Activated CD4-positive, CD25-positive, alpha-beta regulatory T cell treated with anti-CD3 and anti-CD28 coated beads, Interleukin-2, amount 50 U/mL, for 16 hours (primary cell): ENCODE data around the gene BRD4.

Experiments
- DNase-seq: peaks from one replicate; pipeline ENCODE4 v3.0.0-alpha.2; 2020; ENCODE audit warnings: low read depth, low spot score

Gene BRD4

GRCh38 chr19:15194938-15195337 lies 137.4 kb downstream of the BRD4 start:
- no peak for DNase-seq

GRCh38 chr19:15191982-15192381 lies 140.4 kb downstream of the BRD4 start:
- no peak for DNase-seq

- no peak for DNase-seq
Observed at GRCh38 chr19:15191514-15191913, 140.8 kb downstream of the BRD4 start.

- DNase-seq: no peak
Observed at GRCh38 chr19:15188851-15189250, 143.5 kb downstream of the BRD4 start.

GRCh38 chr19:15187026-15188007 lies 145.0 kb downstream of the BRD4 start:
- DNase-seq: no peak
